MV-4-11 (cell line): Measurements from ENCODE around the gene SUV39H1.
"Not testable (repeated sequence)": the region's sequence is repeated elsewhere in the genome, so short reads cannot be mapped to it uniquely, and the experiment has no call there.

Experiments
- DNase-seq: peaks from one replicate; lab custom pipeline; 2025; lab: John Stamatoyannopoulos, UW

SUV39H1 gene

GRCh38 chrX:48685416-48685815, 11.1 kb upstream of the SUV39H1 start:
- no peak for DNase-seq

- DNase-seq = no peak
Measured at GRCh38 chrX:48688531-48689150, 7.9 kb upstream of the SUV39H1 start.

GRCh38 chrX:48689208-48689920, 7.2 kb upstream of the SUV39H1 start:
- DNase-seq = no peak

- DNase-seq = not testable (repeated sequence)
Measured at GRCh38 chrX:48691746-48692145, 4.8 kb upstream of the SUV39H1 start.

GRCh38 chrX:48694776-48695533, 1.6 kb upstream of the SUV39H1 start:
- no peak for DNase-seq

GRCh38 chrX:48695534-48695896, 1.0 kb upstream of the SUV39H1 start:
- DNase-seq = no peak

- DNase-seq = no peak
Measured at GRCh38 chrX:48695925-48696300, 621 bp upstream of the SUV39H1 start.

- DNase-seq = peak; percentile 55
Measured at GRCh38 chrX:48696909-48697727, 584 bp downstream of the SUV39H1 start.

GRCh38 chrX:48698306-48698705, 1.8 kb downstream of the SUV39H1 start:
- no peak for DNase-seq

- no peak for DNase-seq
Measured at GRCh38 chrX:48700246-48700645, 3.7 kb downstream of the SUV39H1 start.

- peak; percentile 16 for DNase-seq
Measured at GRCh38 chrX:48700951-48701653, 4.6 kb downstream of the SUV39H1 start.

GRCh38 chrX:48702032-48702431, 5.5 kb downstream of the SUV39H1 start:
- no peak for DNase-seq

GRCh38 chrX:48702716-48703115, 6.2 kb downstream of the SUV39H1 start:
- DNase-seq = no peak

GRCh38 chrX:48703228-48703627, 6.7 kb downstream of the SUV39H1 start:
- DNase-seq = no peak

- DNase-seq = no peak
Measured at GRCh38 chrX:48703642-48704481, 7.3 kb downstream of the SUV39H1 start.

- DNase-seq = no peak
Measured at GRCh38 chrX:48705871-48706270, 9.3 kb downstream of the SUV39H1 start.

GRCh38 chrX:48709522-48710112, 13.1 kb downstream of the SUV39H1 start:
- no peak for DNase-seq

GRCh38 chrX:48711162-48711928, 14.8 kb downstream of the SUV39H1 start:
- DNase-seq = no peak

- DNase-seq = no peak
Measured at GRCh38 chrX:48711929-48712505, 15.5 kb downstream of the SUV39H1 start.
